NCI-H1417 treated with DMSO at 0.1 percent for 48 hours (cell line): ENCODE results near the gene ECHS1.
"Not testable (repeated sequence)": the region's sequence is repeated elsewhere in the genome, so short reads cannot be mapped to it uniquely, and the experiment has no call there.

Experiments used
- DNase-seq: peaks from one replicate; lab custom pipeline; 2025; lab: John Stamatoyannopoulos, UW

The ECHS1 gene

DNA sequence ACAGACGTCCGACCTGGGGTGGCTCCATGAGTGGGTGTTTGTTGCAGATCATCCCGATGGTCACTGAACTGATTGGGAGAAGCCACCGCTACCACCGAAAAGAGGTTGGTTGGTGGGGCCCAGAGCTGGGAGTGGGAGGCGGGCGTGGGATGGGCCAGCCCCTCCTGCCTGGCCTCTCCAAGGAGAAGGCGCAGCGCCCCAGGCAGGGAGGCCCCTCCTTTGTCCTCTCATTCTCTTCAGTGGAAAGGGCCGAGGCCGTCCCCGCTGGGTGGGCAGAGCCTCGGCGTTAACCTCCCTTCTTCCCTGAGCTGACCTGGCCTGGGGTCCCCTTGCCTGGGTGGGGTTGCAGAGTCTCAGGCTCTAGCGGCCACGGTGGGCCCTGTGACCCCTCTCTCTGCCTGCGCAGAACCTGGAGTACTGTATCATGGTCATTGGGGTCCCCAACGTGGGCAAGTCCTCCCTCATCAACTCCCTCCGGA is 26.0 kb upstream of the ECHS1 start:
- no peak for DNase-seq

DNA sequence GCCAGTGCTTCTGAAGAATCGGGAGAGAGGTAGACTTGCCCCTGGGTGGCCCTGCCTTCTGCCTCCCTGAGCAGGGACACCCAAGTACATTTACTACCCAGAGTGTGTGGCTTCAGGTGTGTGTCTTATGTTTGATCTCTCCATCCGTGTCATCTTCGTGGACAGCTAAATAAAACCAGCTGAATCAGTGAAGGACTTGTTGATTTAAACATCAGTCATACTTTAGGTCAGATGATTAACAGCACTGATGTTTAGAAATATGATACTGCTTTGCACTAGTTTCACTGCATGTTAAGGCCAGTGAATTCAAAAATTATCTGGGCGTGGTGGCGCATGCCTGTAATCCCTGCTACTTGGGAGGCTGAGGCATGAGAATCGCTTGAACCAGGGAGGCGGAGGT is 24.8 kb upstream of the ECHS1 start:
- DNase-seq: no peak

GRCh38 chr10:133396035-133396624 is 23.0 kb upstream of the ECHS1 start:
- no peak for DNase-seq

- no peak for DNase-seq
These were observed 21.7 kb upstream of the ECHS1 start for GRCh38 chr10:133394801-133395221.

- peak; percentile 44 for DNase-seq
These were observed 21.0 kb upstream of the ECHS1 start, which contains the start of gene MTG1 for GRCh38 chr10:133394064-133394663. Gene MTG1, plus strand, starts transcription at chr10:133394157. Its CDS starts 64 bp downstream, at chr10:133394221.

- DNase-seq: no peak
These were observed 20.4 kb upstream of the ECHS1 start for GRCh38 chr10:133393401-133394063.

DNA sequence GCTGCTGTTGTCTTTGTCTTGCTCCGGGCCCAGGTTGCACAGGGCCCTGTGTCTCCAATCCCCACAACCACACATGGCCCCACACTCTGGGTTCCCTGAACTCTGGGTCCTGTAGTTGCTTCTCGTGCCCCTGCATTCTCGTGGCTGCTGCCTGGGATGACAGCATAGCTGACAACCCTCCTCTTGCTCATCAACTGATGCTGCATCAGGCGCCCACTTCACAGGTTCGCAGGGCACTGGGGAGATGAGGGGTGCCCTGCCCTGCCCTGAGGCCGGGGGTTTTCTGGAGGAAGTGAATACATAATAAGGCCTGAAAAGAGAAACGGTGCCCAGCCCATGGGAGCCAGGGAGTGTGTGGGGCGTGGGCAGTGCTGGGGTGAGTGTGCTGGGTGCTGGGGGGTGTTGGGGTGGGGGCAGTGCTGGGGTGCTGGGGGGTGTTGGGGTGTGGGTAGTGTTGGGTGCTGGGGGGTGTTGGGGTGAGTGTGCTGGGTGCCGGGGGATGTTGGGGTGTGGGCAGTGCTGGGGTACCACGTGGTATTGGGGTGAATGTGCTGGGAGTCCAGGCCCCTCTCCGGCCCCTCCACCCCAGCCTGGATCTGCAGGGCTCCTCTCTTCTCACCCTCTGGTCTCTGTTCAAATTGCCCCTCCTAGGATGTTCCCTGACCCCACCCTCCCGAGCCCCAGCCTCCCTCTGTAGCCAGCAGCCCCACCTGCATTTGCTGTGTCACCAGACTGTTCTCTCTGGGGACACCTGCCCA is 18.8 kb upstream of the ECHS1 start:
- DNase-seq: no peak

DNA sequence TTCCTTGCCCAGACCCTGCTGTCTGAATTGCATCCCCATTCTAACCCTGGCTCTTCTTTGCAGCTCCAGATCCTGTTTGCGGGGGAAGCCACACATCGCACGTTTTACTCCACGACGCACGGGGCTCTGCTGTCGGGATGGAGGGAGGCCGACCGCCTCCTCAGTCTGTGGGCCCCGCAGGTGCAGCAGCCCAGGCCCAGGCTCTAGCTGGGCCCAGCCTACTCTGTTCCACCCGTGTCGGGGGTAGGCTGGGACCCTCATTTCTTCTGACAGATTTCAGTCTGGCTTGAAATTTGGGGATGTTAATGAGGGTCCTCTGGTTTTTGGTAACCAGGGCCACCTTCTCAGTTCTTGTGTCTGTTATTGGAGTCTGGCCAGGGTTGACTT is 18.1 kb upstream of the ECHS1 start:
- DNase-seq: no peak

GRCh38 chr10:133390597-133391248 is 17.6 kb upstream of the ECHS1 start:
- no peak for DNase-seq

DNA sequence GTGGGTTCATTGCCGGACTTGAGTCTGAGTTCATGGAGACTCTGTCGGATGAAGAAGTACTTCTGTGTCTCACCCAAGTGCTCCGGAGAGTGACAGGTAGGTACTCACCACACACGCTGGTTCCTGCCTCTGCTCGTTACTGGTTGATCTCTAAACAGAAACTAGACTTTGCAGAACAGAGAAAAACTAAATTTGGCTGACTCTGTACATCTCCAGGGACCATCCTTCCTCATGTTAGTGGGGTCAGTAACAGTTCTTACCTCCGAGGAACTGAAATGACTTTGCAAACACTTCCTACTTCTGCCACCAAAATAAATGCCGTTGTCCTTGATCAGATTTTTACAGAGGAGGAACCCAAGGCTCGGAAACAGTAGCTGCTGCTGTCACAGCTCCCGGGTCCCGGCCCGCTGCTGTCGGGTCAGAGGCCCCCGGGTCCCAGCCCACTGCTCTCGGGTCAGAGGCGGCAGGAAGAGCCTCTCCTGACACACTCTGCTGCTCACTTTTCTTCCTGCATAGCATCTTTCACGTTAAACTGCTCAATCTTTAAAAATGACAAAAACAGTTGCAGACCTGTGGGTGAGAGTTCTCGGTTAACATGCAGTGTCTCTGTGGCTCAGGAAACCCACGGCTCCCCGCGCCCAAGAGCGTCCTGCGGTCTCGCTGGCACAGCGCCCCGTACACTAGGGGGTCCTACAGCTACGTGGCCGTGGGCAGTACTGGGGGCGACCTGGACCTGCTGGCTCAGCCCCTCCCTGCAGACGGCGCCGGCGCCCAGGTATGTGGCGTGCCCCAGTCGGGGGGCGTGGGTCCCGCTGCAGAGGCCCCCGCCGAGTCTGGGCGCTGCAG is 16.0 kb upstream of the ECHS1 start:
- DNase-seq: no peak

DNA sequence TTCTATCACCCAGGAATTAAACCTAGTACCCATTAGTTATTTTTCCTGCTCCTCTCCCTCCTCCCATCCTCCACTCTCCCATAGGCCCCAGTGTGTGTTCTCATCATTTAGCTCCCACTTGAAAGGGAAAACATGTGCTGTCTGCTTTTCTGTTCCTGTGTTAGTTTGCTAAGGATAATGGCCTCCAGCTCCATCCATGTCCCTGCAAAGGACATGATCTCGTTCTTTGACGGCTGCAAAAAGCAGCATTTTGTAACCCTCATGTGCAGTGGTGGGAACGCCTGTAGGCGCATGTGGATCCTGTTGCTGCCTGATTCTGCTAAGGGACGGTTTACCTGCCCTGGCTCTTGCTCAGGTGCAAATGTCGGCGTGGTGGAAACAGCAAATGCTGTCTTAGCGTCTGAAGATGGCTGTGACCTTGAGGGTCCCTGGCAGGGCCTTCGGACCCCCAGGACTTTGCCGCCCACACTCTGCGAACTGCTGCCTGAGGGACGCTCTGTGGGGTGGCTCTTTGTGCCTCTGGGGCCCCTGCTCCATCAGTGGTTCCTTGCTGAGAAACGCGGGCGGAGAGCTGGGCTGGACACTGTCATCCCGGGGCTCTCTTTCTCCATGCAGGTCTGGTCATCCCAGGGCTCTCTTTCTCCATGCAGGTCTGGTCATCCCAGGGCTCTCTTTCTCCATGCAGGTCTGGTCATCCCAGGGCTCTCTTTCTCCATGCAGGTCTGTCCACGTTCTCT is 15.2 kb upstream of the ECHS1 start:
- no peak for DNase-seq

DNA sequence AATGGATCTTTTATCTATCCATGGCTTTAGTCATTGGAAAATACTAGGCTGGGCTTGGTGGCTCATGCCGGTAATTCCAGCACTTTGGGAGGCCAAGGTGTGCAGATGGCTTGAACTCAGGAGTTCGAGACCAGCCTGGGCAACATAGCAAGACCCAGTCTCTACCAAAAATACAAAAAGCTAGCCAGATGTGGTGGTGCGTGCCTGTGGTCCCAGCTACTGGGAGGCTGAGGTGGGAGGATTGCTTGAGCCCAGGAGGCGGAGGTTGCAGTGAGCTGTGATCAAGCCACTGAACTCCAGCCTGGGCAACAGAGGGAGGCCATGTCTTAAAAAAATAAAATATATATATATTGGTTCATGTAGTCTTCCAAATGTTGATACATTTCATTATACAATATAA is 13.8 kb upstream of the ECHS1 start:
- not testable (repeated sequence) for DNase-seq

GRCh38 chr10:133385214-133385613 is 12.1 kb upstream of the ECHS1 start:
- no peak for DNase-seq

DNA sequence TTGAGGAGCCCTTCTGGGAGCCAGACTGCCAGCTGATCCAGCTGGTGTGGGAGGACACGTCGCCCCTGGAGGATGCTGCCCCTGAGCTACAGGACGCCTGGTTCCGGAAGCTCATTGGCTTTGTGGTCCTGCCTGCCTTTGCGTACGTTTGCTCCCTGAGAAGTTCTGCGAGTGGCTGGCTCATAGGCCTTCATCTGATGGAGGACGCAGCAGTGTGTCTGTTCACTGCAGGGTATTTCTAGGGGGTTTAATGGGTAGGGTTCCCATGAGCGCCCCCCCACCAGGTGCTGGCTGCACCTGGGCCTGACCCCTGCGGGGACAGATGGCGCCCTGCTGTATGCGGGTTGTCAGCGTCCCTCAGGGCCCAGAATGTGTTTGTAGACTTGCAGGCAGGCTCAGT is 10.9 kb upstream of the ECHS1 start:
- DNase-seq: no peak

GRCh38 chr10:133383551-133383950 is 10.4 kb upstream of the ECHS1 start:
- no peak for DNase-seq

DNA sequence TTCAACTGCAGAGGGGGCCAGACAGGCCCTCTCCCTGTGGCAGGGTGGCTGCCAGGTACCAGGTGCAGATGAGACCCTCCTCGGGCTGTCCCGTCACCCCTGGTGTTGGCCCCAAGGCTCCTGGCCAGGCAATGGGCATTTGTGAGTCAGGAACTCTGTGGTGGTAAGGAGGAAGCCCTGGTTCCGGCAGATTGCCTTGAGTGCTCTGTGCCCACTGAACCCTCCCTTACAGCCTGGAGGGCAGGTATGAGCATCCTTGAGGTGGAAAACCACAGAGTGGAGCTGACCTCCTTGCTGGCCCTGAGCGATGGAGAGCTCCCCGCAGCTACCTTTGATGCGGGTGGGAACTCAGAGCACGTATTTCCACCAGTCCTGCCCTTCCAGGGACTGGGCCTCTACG is 7.9 kb upstream of the ECHS1 start:
- DNase-seq: no peak

- DNase-seq: no peak
These were observed 6.9 kb upstream of the ECHS1 start for GRCh38 chr10:133379801-133380666.

DNA sequence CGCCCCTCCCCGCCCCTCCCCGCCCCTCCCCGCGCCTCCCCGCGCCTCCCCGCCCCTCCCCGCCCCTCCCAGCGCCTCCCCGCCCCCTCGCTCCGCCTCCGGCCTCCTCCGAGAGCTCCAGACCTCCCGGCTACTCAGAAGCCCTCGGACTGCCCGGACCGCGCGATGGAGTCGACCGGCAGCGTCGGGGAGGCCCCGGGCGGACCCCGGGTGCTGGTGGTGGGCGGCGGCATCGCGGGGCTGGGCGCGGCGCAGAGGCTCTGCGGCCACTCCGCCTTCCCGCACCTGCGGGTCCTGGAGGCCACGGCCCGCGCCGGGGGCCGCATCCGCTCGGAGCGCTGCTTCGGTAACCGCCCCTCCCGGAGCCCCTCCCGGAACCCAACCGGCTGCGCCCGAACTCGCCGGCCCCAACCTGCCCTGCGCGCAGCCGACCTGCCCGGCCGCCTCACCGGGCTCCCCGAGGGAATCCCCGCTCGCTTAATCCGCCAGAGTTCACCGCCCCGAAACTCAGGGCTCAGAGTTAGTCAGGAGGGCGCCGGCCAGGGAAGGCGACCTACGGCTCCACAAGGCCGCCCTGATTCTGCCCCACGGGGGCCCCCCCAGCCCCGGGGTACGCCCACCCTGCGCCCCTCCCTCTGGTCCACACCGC is 6.1 kb upstream of the ECHS1 start, which contains the start of gene PAOX:
PAOX (plus strand) TSS at position 111 of the 649 bp plus-strand sequence; CDS start at position 166, 55 bp downstream.
- DNase-seq: no peak
